Neural crest cell (in vitro differentiated cells): ENCODE measurements around the gene OTOG. TPM values are rescaled to one million over a fixed set of nuclear protein-coding genes. Genes with fewer than 3 reads are reported as not detected.

ENCODE experiments used
- DNase-seq: peaks from one replicate; pipeline ENCODE4 v3.0.0; 2021; ENCODE audit warnings: low read depth, mixed read lengths, low spot score
- H3K27ac Mint-ChIP-seq: one replicate; pipeline ENCODE4 v1.8.0; 2021; ENCODE audit warnings: mild to moderate bottlenecking, mixed read lengths; ENCODE audit not compliant: unreplicated experiment
- H3K27me3 Mint-ChIP-seq: 2 replicates; pipeline ENCODE4 v1.8.0; 2021; ENCODE audit warnings: low read depth, mild to moderate bottlenecking, mixed read lengths
- H3K36me3 Mint-ChIP-seq: 2 replicates; pipeline ENCODE4 v1.8.0; 2021; ENCODE audit warnings: low read depth, mild to moderate bottlenecking, mixed read lengths
- H3K4me1 Mint-ChIP-seq: 2 replicates; pipeline ENCODE4 v1.8.0; 2021; ENCODE audit warnings: mixed read lengths
- H3K4me3 Mint-ChIP-seq: one replicate; pipeline ENCODE4 v1.8.0; 2021; ENCODE audit warnings: mild to moderate bottlenecking, mixed read lengths
- H3K9me3 Mint-ChIP-seq: 2 replicates; pipeline ENCODE4 v1.8.0; 2021; ENCODE audit warnings: mixed read lengths
- total RNA-seq: library from RNA; stranded (reverse); gene quantifications from 2 replicates; pipeline ENCODE4 v1.2.1, GENCODE V29; 2021
- TF ChIP-seq, protein P1 (sequence below): fragments of 200-600 bp; sonication (generic); conservative IDR thresholded peaks from 2 replicates; pipeline ENCODE4 v1.5.0; 2021; ENCODE audit warnings: antibody characterized with exemption, mild to moderate bottlenecking

OTOG gene
- total RNA-seq, 1 donor from 2014 or later = not detected

DNA sequence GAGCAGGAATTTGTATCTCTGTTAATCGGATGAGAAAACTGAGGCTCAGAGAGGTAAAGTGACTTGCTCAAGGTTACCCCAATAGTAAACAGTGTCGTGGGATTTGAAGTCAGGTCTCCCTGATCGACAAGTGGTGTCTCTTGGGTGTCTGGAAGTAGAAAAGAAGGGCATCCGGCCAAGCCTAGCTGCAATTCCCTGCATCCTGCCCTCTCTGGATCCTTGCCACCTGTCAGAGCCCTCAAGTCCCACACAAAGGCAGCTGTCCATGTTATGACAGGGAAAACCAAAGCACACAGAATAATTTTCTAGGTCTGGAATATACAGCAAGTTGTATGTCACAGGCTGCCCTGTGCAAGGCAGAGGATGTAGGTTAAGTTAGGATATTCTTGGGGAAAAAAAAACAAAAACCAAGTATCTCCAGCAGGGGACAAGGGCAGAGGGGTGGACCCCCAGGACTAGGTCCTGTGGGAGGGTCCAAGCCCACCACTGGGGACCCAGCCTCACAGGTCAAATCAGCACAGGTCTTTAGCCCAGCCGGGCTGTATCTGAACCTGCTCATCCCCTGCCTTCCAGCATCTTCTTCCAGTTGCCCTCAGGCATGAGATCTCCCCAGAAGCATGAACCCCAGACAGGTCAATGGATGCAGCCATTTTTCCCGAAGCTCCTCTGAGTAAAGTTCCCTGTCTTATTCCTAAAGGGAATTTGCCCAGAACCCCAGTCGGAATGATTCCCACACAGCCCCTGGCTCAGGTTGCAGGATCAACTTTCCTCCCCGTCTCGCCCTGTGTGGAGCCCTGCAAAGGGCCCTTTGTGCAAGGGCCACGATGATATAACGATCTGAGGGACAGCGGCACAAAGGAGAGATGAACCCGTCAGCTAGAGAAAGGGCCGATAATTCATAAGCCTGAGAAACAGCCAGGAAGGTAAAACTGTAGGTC, 17.9 kb upstream of the OTOG start:
- no peak for DNase-seq
- H3K4me1 Mint-ChIP-seq = peaks cover 16% of the 10 kb centered on the region
- H3K4me3 Mint-ChIP-seq = no peak overlapping the region
- H3K27me3 Mint-ChIP-seq = peaks cover 21% of the 10 kb centered on the region
- H3K36me3 Mint-ChIP-seq = no peaks in the 10 kb centered on the region
- no peak overlapping the region for H3K27ac Mint-ChIP-seq
- H3K9me3 Mint-ChIP-seq = no peaks in the 10 kb centered on the region
- TF ChIP-seq, protein P1, sequence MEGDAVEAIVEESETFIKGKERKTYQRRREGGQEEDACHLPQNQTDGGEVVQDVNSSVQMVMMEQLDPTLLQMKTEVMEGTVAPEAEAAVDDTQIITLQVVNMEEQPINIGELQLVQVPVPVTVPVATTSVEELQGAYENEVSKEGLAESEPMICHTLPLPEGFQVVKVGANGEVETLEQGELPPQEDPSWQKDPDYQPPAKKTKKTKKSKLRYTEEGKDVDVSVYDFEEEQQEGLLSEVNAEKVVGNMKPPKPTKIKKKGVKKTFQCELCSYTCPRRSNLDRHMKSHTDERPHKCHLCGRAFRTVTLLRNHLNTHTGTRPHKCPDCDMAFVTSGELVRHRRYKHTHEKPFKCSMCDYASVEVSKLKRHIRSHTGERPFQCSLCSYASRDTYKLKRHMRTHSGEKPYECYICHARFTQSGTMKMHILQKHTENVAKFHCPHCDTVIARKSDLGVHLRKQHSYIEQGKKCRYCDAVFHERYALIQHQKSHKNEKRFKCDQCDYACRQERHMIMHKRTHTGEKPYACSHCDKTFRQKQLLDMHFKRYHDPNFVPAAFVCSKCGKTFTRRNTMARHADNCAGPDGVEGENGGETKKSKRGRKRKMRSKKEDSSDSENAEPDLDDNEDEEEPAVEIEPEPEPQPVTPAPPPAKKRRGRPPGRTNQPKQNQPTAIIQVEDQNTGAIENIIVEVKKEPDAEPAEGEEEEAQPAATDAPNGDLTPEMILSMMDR = no peak

DNA sequence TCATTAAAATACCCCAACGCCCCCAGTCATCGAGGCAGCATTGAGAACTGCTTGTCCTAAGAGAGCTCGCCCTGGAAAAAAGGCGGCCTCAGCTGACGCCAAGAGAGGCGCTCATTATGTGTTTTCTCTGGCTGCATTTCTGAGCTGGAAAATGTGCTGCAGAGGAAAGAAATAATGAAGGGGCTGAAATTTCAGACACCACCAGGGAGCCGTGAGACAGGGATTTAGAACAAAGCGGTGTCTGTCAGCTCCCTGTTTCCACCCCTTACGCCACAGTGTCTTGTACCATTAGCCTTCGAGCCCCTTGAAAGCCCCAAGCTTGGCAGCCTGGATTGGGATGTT, 17.2 kb upstream of the OTOG start:
- TF ChIP-seq, protein P1 = no peak
- DNase-seq = no peak
- H3K4me1 Mint-ChIP-seq = peaks cover 16% of the 10 kb centered on the region
- H3K4me3 Mint-ChIP-seq = no peak overlapping the region
- H3K27me3 Mint-ChIP-seq = peaks cover 17% of the 10 kb centered on the region
- no peaks in the 10 kb centered on the region for H3K9me3 Mint-ChIP-seq
- H3K36me3 Mint-ChIP-seq = no peaks in the 10 kb centered on the region
- no peak overlapping the region for H3K27ac Mint-ChIP-seq

DNA sequence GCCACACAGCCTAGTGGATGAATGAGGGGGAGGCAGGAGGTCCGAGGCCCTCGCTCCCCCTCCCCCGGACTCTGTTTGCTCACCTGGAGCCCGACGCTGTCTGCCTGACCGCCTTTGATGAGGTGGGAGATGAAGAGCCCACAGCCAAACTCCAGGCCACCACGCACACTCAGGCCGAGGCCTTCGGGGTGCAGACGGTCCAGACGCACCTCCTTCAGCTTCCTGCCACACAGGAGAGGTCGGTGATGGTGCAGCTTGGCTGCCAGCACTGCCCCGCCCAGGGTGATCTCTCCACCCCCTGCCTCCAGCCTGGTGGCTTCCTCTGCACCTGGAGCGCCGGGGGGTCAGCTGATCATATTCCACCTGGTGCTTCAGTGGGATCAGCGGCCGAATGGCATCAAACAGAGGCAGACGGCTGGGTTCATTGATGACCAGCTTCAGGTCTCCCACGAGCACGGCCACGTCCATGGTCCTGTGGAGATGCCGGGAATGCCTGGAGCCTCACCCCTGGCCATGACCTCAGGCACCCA, 15.9 kb upstream of the OTOG start:
- Mint-ChIP-seq H3K4me1 (peaks cover 16% of the 10 kb centered on the region), H3K9me3 (no peaks in the 10 kb centered on the region), H3K36me3 (no peaks in the 10 kb centered on the region), H3K4me3 (no peak overlapping the region), H3K27me3 (peaks cover 14% of the 10 kb centered on the region), H3K27ac (no peak overlapping the region)
- TF ChIP-seq, protein P1 = no peak
- DNase-seq = no peak

DNA sequence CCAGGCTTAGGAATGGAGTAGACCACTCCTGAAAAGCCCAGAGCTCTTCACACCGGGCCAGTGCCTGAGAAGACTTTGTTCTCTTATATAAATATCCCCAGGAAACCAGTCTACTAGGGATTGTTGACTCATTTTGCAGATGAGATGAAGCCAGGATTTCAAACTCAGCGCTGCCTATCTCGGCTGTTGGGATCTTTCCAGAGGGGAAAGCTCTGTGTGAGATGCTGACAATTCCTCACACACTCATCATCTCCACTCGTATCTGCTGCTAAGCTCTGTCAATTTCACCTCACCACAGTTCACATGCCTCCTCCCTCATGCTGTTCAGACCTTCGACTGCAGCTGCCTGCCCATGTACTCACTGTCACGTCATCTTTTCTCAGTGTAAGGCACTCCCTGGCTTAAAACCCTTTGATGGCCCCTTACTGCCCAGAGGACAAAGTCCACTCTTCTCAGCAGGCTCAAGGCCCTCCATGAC, 15.4 kb upstream of the OTOG start:
- H3K27ac Mint-ChIP-seq = no peak overlapping the region
- no peaks in the 10 kb centered on the region for H3K9me3 Mint-ChIP-seq
- peaks cover 17% of the 10 kb centered on the region for H3K27me3 Mint-ChIP-seq
- H3K4me1 Mint-ChIP-seq = peaks cover 16% of the 10 kb centered on the region
- H3K4me3 Mint-ChIP-seq = no peak overlapping the region
- DNase-seq = no peak
- no peaks in the 10 kb centered on the region for H3K36me3 Mint-ChIP-seq
- TF ChIP-seq, protein P1 = no peak

DNA sequence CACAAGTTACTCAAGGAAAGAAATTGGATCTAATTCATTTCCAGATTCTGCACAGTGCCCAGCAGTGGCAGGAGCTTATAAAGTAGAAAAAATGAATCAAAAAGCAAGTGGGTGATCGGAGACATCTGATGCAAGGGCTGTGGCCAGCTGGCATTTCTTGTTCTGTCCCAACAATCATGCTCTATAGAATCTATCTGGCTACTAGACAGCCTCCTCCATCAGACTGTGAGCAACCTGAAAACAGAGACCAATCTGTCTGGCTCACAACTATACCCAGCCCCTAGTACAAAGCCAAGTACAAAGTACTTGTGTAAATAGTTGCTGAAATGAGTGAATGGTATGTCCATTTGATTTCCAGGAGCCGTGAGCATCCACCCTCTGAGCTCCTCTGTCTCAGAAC, 14.3 kb upstream of the OTOG start:
- no peak overlapping the region for H3K4me3 Mint-ChIP-seq
- DNase-seq = no peak
- no peaks in the 10 kb centered on the region for H3K36me3 Mint-ChIP-seq
- H3K27ac Mint-ChIP-seq = no peak overlapping the region
- peaks cover 16% of the 10 kb centered on the region for H3K4me1 Mint-ChIP-seq
- H3K27me3 Mint-ChIP-seq = peaks cover 25% of the 10 kb centered on the region
- TF ChIP-seq, protein P1 = no peak
- no peaks in the 10 kb centered on the region for H3K9me3 Mint-ChIP-seq
